HEK293 (cell line): ENCODE results near the gene NF2.

ENCODE experiments used
- FEZF1 ChIP-seq: fragments of 450-650 bp; formaldehyde crosslinking; IDR thresholded peaks from 2 replicates; pipeline ENCODE4 v1.5.1; 2016; ENCODE audit warnings: missing biosample characterization, missing genetic modification characterization
- GLI2 ChIP-seq: fragments of 450-650 bp; formaldehyde crosslinking; IDR thresholded peaks from 2 replicates; pipeline ENCODE4; 2017; ENCODE audit warnings: missing biosample characterization, missing genetic modification characterization, low read depth, borderline replicate concordance
- HOXA7 ChIP-seq: sonication (generic); formaldehyde crosslinking; IDR thresholded peaks from 2 replicates; pipeline ENCODE4 v1.8.1; 2022; ENCODE audit warnings: missing genetic modification reagents, borderline replicate concordance
- KLF17 ChIP-seq: fragments of 450-650 bp; formaldehyde crosslinking; IDR thresholded peaks from 2 replicates; pipeline ENCODE4 v1.5.1; 2016; ENCODE audit warnings: missing biosample characterization, missing genetic modification characterization
- KLF7 ChIP-seq: fragments of 450-650 bp; formaldehyde crosslinking; IDR thresholded peaks from 2 replicates; pipeline ENCODE4 v1.5.1; 2016; ENCODE audit warnings: missing biosample characterization, missing genetic modification characterization, borderline replicate concordance
- MEIS1 ChIP-seq: sonication (generic); formaldehyde crosslinking; IDR thresholded peaks from 2 replicates; pipeline ENCODE4 v1.8.1; 2022; ENCODE audit warnings: missing genetic modification reagents, mild to moderate bottlenecking, borderline replicate concordance
- OSR2 ChIP-seq: fragments of 450-650 bp; formaldehyde crosslinking; IDR thresholded peaks from 2 replicates; pipeline ENCODE4 v1.5.1; 2016; ENCODE audit warnings: missing biosample characterization, missing genetic modification characterization
- PATZ1 ChIP-seq: fragments of 450-650 bp; formaldehyde crosslinking; IDR thresholded peaks from 2 replicates; pipeline ENCODE4 v1.5.1; 2016; ENCODE audit warnings: missing biosample characterization, missing genetic modification characterization
- PRDM10 ChIP-seq: fragments of 450-650 bp; formaldehyde crosslinking; IDR thresholded peaks from 2 replicates; pipeline ENCODE4 v1.5.1; 2016; ENCODE audit warnings: missing biosample characterization, missing genetic modification characterization
- TCF7L2 ChIP-seq: IDR thresholded peaks from 2 replicates; pipeline ENCODE4 v1.6.1; 2011; ENCODE audit warnings: low read depth, mild to moderate bottlenecking, inconsistent platforms, low read length, moderate library complexity, borderline replicate concordance
- ZBTB17 ChIP-seq: fragments of 450-650 bp; formaldehyde crosslinking; IDR thresholded peaks from 2 replicates; pipeline ENCODE4 v1.5.1; 2016; ENCODE audit warnings: missing biosample characterization, missing genetic modification characterization
- ZBTB48 ChIP-seq: fragments of 450-650 bp; formaldehyde crosslinking; IDR thresholded peaks from 2 replicates; pipeline ENCODE4 v1.5.1; 2016; ENCODE audit warnings: missing biosample characterization, missing genetic modification characterization
- ZBTB8A ChIP-seq: fragments of 450-650 bp; formaldehyde crosslinking; IDR thresholded peaks from 2 replicates; pipeline ENCODE4 v1.5.1; 2016; ENCODE audit warnings: missing biosample characterization, missing genetic modification characterization
- ZFHX2 ChIP-seq: fragments of 450-650 bp; formaldehyde crosslinking; conservative IDR thresholded peaks from 2 replicates; pipeline ENCODE4 v1.5.1; 2016; ENCODE audit warnings: missing biosample characterization, missing genetic modification characterization
- ZFP41 ChIP-seq: fragments of 450-650 bp; formaldehyde crosslinking; IDR thresholded peaks from 2 replicates; pipeline ENCODE4 v1.5.1; 2016; ENCODE audit warnings: missing biosample characterization, missing genetic modification characterization, borderline replicate concordance
- ZNF23 ChIP-seq: fragments of 450-650 bp; formaldehyde crosslinking; IDR thresholded peaks from 2 replicates; pipeline ENCODE4 v1.5.1; 2016; ENCODE audit warnings: missing biosample characterization, missing genetic modification characterization, borderline replicate concordance
- ZNF26 ChIP-seq: fragments of 450-650 bp; formaldehyde crosslinking; IDR thresholded peaks from 2 replicates; pipeline ENCODE4 v1.5.1; 2016; ENCODE audit warnings: missing biosample characterization, missing genetic modification characterization
- ZNF280C ChIP-seq: fragments of 450-650 bp; formaldehyde crosslinking; IDR thresholded peaks from 2 replicates; pipeline ENCODE4 v1.5.1; 2016; ENCODE audit warnings: missing biosample characterization, missing genetic modification characterization
- ZNF501 ChIP-seq: fragments of 450-650 bp; formaldehyde crosslinking; IDR thresholded peaks from 2 replicates; pipeline ENCODE4 v1.5.1; 2016; ENCODE audit warnings: missing biosample characterization, missing genetic modification characterization
- ZNF561 ChIP-seq: fragments of 450-650 bp; IDR thresholded peaks from 2 replicates; pipeline ENCODE4 v1.5.1; 2018; ENCODE audit warnings: missing biosample characterization, missing genetic modification characterization, borderline replicate concordance
- ZNF580 ChIP-seq: fragments of 450-650 bp; formaldehyde crosslinking; IDR thresholded peaks from 2 replicates; pipeline ENCODE4 v1.5.1; 2016; ENCODE audit warnings: missing biosample characterization, missing genetic modification characterization
- ZNF596 ChIP-seq: fragments of 450-650 bp; IDR thresholded peaks from 2 replicates; pipeline ENCODE4 v1.5.0; 2018; ENCODE audit warnings: missing biosample characterization, mild to moderate bottlenecking, missing genetic modification characterization, moderate library complexity
- ZNF629 ChIP-seq: fragments of 450-650 bp; formaldehyde crosslinking; IDR thresholded peaks from 2 replicates; pipeline ENCODE4 v1.5.1; 2017; ENCODE audit warnings: missing biosample characterization, missing genetic modification characterization
- ZNF654 ChIP-seq: fragments of 450-650 bp; formaldehyde crosslinking; IDR thresholded peaks from 2 replicates; pipeline ENCODE4 v1.5.1; 2016; ENCODE audit warnings: low read depth, missing biosample characterization, missing genetic modification characterization
- ZNF692 ChIP-seq: fragments of 450-650 bp; formaldehyde crosslinking; IDR thresholded peaks from 2 replicates; pipeline ENCODE4 v1.5.1; 2016; ENCODE audit warnings: missing biosample characterization, missing genetic modification characterization
- ZNF76 ChIP-seq: fragments of 450-650 bp; formaldehyde crosslinking; IDR thresholded peaks from 2 replicates; pipeline ENCODE4; 2016; ENCODE audit warnings: low read depth, missing biosample characterization, missing genetic modification characterization, borderline replicate concordance
- ZNF768 ChIP-seq: fragments of 450-650 bp; formaldehyde crosslinking; IDR thresholded peaks from 2 replicates; pipeline ENCODE4 v1.5.1; 2018; ENCODE audit warnings: missing biosample characterization, mild to moderate bottlenecking, missing genetic modification characterization
- ZNF791 ChIP-seq: fragments of 450-650 bp; formaldehyde crosslinking; IDR thresholded peaks from 2 replicates; pipeline ENCODE4 v1.5.1; 2016; ENCODE audit warnings: missing biosample characterization, missing genetic modification characterization
- ZNF830 ChIP-seq: fragments of 450-650 bp; IDR thresholded peaks from 2 replicates; pipeline ENCODE4 v1.5.0; 2018; ENCODE audit warnings: missing biosample characterization, missing genetic modification characterization, low read depth, mild to moderate bottlenecking, moderate library complexity

The NF2 gene

GRCh38 chr22:29623059-29623458 is 19.6 kb downstream of the NF2 start (continued):
- TF ChIP-seq HOXA7 (CRISPR knock-in tag) (no peak), ZNF596 (tag by site-specific recombination) (no peak), MEIS1 (no peak), ZNF23 (tag by site-specific recombination) (no peak), KLF7 (no peak), OSR2 (tag by site-specific recombination) (0 out of 2 replicates have a peak, but pooled peaks have one; percentile 13), ZNF76 (tag by site-specific recombination) (no peak), ZFP41 (tag by site-specific recombination) (no peak), ZNF580 (tag by site-specific recombination) (no peak), PATZ1 (tag by site-specific recombination) (0 out of 2 replicates have a peak, but pooled peaks have one; percentile 16), FEZF1 (tag by site-specific recombination) (peak; percentile 24; the same call in 1 of the 2 replicates), ZNF830 (tag by site-specific recombination) (no peak), ZNF692 (tag by site-specific recombination) (no peak), ZNF501 (no peak), ZNF280C (no peak), ZNF768 (tag by site-specific recombination) (no peak), ZNF791 (tag by site-specific recombination) (no peak), PRDM10 (tag by site-specific recombination) (peak; percentile 47), ZNF629 (tag by site-specific recombination) (no peak), ZNF654 (no peak), ZBTB8A (tag by site-specific recombination) (peak; percentile 46; the same call in 1 of the 2 replicates), GLI2 (tag by site-specific recombination) (no peak), ZNF561 (tag by site-specific recombination) (no peak), TCF7L2 (no peak), ZBTB48 (no peak), KLF17 (tag by site-specific recombination) (no peak), ZFHX2 (tag by site-specific recombination) (no peak), ZBTB17 (peak; percentile 9; the same call in 1 of the 2 replicates), ZNF26 (tag by site-specific recombination) (no peak)
